ENCODE data around the gene GALNT16. TPM values are rescaled to one million over a fixed set of nuclear protein-coding genes. Genes with fewer than 3 reads are reported as not detected.

GALNT16 gene
- total and polyA plus RNA-seq, 8 donors = 0.53 to 2.2 (median 1.6) TPM; not detected in 1

DNA sequence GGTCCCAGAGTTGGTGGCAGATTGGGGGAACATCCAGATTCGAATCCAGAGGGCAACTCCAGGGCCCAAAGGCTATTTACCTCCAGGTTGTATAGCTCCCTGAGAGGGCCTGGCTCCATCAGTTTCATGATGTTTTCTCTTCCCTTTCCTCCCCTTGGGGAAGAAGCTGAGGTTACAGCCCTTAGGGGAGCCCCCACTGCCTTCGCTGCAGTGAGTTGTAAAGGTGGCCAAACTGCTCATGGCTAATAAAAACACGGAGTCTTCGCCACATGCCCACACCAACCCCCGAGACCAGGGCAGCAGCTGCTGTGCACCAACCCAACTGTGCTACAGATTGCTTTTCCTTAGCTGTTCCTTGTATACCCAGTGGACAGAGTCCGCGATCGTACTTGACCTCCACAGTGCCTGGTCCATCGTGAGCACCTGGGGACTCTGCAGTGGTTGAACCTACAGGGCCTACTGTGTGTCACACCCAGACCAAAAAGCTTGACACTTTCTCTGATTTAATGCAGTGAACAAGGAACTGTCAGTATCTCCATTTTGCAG, 20.9 kb downstream of the GALNT16 start:
- WGBS, 5 donors = 90 to 95% (median 93%) methylated on average over 9 of the region's 9 CpGs
- TF ChIP-seq EP300 (IDR thresholded peaks at IDR 0.05) = no peak
- TF ChIP-seq, protein P1, sequence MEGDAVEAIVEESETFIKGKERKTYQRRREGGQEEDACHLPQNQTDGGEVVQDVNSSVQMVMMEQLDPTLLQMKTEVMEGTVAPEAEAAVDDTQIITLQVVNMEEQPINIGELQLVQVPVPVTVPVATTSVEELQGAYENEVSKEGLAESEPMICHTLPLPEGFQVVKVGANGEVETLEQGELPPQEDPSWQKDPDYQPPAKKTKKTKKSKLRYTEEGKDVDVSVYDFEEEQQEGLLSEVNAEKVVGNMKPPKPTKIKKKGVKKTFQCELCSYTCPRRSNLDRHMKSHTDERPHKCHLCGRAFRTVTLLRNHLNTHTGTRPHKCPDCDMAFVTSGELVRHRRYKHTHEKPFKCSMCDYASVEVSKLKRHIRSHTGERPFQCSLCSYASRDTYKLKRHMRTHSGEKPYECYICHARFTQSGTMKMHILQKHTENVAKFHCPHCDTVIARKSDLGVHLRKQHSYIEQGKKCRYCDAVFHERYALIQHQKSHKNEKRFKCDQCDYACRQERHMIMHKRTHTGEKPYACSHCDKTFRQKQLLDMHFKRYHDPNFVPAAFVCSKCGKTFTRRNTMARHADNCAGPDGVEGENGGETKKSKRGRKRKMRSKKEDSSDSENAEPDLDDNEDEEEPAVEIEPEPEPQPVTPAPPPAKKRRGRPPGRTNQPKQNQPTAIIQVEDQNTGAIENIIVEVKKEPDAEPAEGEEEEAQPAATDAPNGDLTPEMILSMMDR (IDR thresholded peaks at IDR 0.05) = no peak
- no peak for TF ChIP-seq POLR2A (IDR thresholded peaks at IDR 0.05)
- TF ChIP-seq POLR2AphosphoS5 (IDR thresholded peaks at IDR 0.05) = no peak
- H3K4me3 ChIP-seq = no peak overlapping the region
- H3K27ac ChIP-seq = no peak overlapping the region
- H3K27me3 ChIP-seq = no peaks in the 10 kb centered on the region
- intact Hi-C loops (cut with DNase I; ENCODE audit: low total_unique reads) = no loop called here
- no peak for DNase-seq
- H3K36me3 ChIP-seq = no peaks in the 10 kb centered on the region
- H3K4me1 ChIP-seq = no peaks in the 10 kb centered on the region
- H3K9me3 ChIP-seq = no peaks in the 10 kb centered on the region

DNA sequence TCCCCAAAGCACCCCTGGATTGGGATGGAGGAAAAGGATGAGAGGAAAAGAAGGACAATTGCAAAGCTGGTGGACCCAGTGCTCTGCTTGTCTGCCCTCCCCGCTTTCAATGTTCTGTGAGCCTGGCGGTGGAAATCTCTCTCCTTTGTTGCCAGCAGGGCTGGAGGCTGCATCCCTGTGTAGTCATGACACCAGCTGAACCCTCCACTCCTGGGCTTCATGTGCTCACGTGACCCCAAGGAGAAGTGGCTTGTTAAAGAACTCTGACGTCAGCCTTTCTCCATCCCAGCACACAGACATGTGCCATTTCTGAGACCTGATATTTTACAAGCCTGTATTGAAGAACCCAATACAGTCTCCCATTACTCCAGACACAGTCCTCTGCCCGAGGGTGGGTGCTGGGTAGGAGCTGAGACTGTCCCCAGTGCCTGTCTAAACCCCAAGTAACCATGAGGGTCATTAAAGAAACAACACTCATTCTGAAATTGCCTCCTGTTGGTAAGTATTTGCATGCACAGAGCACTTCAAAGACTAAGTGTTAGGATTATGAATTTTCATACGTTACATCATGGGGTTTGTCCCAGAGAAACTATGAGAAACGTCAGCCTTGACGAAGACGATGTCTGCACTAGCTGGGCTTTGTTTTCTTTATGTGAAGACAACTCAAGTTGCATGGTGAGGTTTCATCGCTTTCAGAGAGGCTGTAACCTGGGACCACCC, 21.7 kb downstream of the GALNT16 start:
- Histone ChIP-seq H3K27me3 (no peaks in the 10 kb centered on the region), H3K27ac (no peak overlapping the region), H3K36me3 (no peaks in the 10 kb centered on the region), H3K4me3 (no peak overlapping the region), H3K9me3 (no peaks in the 10 kb centered on the region), H3K4me1 (no peaks in the 10 kb centered on the region)
- 72 to 91% (median 75%) methylated on average over 9 to 10 of the region's 10 CpGs for WGBS, 5 donors
- peak in 1 of 2 donors; percentile 45 for DNase-seq
- no peak for TF ChIP-seq EP300 (IDR thresholded peaks at IDR 0.05)
- TF ChIP-seq POLR2AphosphoS5 (IDR thresholded peaks at IDR 0.05) = no peak
- TF ChIP-seq, protein P1 (IDR thresholded peaks at IDR 0.05) = no peak
- no peak for TF ChIP-seq POLR2A (IDR thresholded peaks at IDR 0.05)
- intact Hi-C loops (cut with DNase I; ENCODE audit: low total_unique reads) = no loop called here

DNA sequence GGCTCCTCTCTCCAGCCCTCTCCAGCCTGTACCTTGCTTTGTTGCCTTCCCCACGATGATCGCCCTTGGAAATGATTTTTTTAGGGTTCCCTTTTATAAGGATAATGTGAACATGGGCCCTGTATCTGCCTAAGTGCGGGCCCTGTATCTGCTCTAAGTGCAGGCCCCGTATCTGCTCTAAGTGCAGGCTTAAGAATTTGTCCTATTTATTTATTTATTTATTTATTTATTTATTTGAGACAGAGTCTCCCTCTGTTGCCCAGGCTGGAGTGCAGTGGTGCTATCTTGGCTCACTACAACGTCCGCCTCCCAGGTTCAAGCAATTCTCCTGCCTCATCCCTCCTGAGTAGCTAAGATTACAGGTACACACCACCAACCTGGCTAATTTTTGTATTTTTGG, 22.5 kb downstream of the GALNT16 start:
- WGBS, 5 donors = 88 to 95% (median 93%) methylated on average over 6 of the region's 6 CpGs
- Histone ChIP-seq H3K27me3 (no peaks in the 10 kb centered on the region), H3K4me3 (no peak overlapping the region), H3K27ac (no peak overlapping the region), H3K4me1 (peaks cover 0 to 7% (median 4%) of the 10 kb centered on the region in 4 donors), H3K9me3 (no peaks in the 10 kb centered on the region), H3K36me3 (no peaks in the 10 kb centered on the region)
- TF ChIP-seq EP300 (IDR thresholded peaks at IDR 0.05) (no peak), POLR2AphosphoS5 (IDR thresholded peaks at IDR 0.05) (no peak), POLR2A (IDR thresholded peaks at IDR 0.05) (no peak)
- TF ChIP-seq, protein P1 (IDR thresholded peaks at IDR 0.05) = no peak
- intact Hi-C loops (cut with DNase I; ENCODE audit: low total_unique reads) = no loop called here
- DNase-seq = no peak

DNA sequence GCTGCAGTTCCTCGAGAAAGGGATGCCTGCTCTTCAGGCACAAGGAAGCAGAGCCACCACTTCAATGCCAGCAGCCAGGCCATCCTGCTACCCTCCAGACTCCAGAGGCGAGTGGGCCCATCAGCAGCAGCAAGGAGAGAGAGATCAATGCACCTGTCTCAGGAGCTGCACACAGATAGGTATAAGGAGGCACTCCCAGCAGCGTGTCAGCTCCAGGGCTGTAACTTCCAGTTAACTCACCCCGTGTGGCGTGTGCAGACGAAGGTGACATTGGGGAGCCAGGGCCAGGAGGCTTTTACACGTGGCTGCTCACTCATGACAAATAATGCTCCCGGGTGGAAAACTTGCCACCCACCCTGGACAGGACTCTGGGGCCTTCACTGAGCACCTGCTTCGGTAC, 24.2 kb downstream of the GALNT16 start:
- intact Hi-C loops (cut with DNase I; ENCODE audit: low total_unique reads) = no loop called here
- Histone ChIP-seq H3K9me3 (no peaks in the 10 kb centered on the region), H3K36me3 (no peaks in the 10 kb centered on the region), H3K27ac (no peak overlapping the region), H3K4me1 (peaks cover 0 to 20% (median 17%) of the 10 kb centered on the region in 4 donors), H3K4me3 (no peak overlapping the region), H3K27me3 (no peaks in the 10 kb centered on the region)
- 70 to 73% (median 70%) methylated on average over 8 to 9 of the region's 9 CpGs for WGBS, 5 donors
- TF ChIP-seq POLR2AphosphoS5 (IDR thresholded peaks at IDR 0.05) (no peak), POLR2A (IDR thresholded peaks at IDR 0.05) (no peak)
- TF ChIP-seq, protein P1 (IDR thresholded peaks at IDR 0.05) = no peak
- DNase-seq = no peak
